ENCODE results near the gene ATP5F1E. TPM values are rescaled to one million over a fixed set of nuclear protein-coding genes. Genes with fewer than 3 reads are reported as not detected.
"Not testable (repeated sequence)": the region's sequence is repeated elsewhere in the genome, so short reads cannot be mapped to it uniquely, and the experiment has no call there.

The ATP5F1E gene
- total RNA-seq, 4 donors from 2014 or later: 15.1 to 35.2 (median 27.7) TPM

DNA sequence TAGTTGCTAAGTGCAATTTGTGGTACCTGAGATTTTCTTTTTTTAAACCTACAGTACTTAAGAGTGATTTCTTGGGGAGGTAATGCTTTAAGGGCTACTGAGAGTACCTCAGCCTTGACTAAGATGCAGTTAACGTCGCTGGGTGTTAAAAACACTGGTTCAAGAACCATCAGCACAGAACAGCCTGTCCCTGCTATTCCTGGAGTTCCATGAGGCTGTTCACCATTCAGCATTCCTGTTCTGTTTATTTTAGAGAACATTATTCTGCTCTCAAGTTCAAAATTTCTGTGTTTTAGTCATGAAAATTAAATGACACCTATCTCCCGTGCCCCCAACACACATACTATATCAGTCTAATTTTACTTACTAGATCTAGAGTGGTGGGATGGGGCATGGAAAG, 12.2 kb upstream of the ATP5F1E start:
- Histone ChIP-seq H3K9me3 (no peaks in the 10 kb centered on the region), H3K27me3 (no peaks in the 10 kb centered on the region), H3K4me3 (no peak overlapping the region), H3K36me3 (peaks cover 0 to 3% (median 0%) of the 10 kb centered on the region in 3 donors), H3K4me1 (peaks cover 2 to 43% (median 16%) of the 10 kb centered on the region in 4 donors), H3K27ac (peak overlapping the region in 1 of 4 donors; percentile 34)
- TF ChIP-seq POLR2A (IDR thresholded peaks at IDR 0.05) (no peak), EP300 (IDR thresholded peaks at IDR 0.05) (no peak), CTCF (IDR thresholded peaks at IDR 0.05) (no peak)
- DNase-seq (ENCODE audit: low spot score in 2 of 2): no peak
- 94% methylated on average over 3 of the region's 3 CpGs for WGBS, 2 donors

GRCh38 chr20:59043698-59044097, 11.6 kb upstream of the ATP5F1E start:
- peaks cover 2 to 49% (median 16%) of the 10 kb centered on the region in 4 donors for H3K4me1 ChIP-seq
- no peaks in the 10 kb centered on the region for H3K27me3 ChIP-seq
- no peak for DNase-seq (ENCODE audit: low spot score in 2 of 2)
- no peak overlapping the region for H3K4me3 ChIP-seq
- WGBS, 2 donors: 64 to 66% methylated on average over 3 of the region's 3 CpGs
- peak overlapping the region in 3 of 4 donors; percentile 85 to 93 (median 89) for H3K27ac ChIP-seq
- TF ChIP-seq CTCF (IDR thresholded peaks at IDR 0.05) (no peak), EP300 (IDR thresholded peaks at IDR 0.05) (no peak), POLR2A (IDR thresholded peaks at IDR 0.05) (no peak)
- peaks cover 0 to 3% (median 0%) of the 10 kb centered on the region in 3 donors for H3K36me3 ChIP-seq
- H3K9me3 ChIP-seq: no peaks in the 10 kb centered on the region

DNA sequence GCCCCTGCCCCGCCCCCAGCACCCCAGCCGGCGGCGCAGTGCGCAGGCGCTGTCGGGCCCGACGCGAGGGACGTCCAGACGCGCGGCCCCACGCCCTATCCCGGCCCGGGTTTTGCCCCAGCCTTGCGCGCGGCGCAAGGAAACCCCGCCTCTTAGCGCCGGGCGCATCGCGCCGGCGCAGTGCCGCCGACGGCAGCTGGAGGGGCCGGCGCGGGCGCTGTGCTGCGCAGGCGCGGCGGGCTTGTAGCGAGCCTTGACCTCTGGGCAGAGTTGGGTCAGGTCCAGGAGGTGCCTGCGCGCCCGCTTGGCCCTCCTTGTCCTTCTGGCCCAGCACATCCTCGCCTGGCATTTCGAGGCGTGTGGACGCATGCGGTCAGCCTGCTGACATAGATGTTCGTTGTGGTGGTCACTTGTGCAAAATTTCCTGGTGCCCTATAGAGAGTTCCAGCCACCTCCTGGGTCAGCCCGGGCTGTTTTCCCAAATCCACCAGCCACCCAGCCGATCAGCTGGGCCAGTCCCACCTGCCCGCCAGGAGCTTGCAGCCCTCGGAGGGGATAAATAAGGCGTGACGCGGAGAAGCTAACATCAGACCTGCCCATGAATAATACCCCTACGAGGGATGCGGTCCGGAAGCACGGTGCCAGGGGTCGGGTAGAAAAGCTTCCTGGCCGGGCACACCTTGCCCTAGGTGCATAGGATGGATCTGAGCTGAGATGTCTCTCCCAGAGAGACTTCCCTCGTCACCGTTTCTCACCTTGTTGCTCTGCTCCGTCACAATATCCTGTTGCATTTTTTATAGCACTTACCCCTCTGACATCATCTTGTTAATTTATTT, 10.9 kb upstream of the ATP5F1E start:
- peaks cover 0 to 7% (median 0%) of the 10 kb centered on the region in 3 donors for H3K36me3 ChIP-seq
- H3K4me1 ChIP-seq: peaks cover 2 to 49% (median 16%) of the 10 kb centered on the region in 4 donors
- peak; percentile 76 to 77 for DNase-seq (ENCODE audit: low spot score in 2 of 2)
- no peaks in the 10 kb centered on the region for H3K27me3 ChIP-seq
- peak overlapping the region; percentile 68 to 100 (median 93) for H3K4me3 ChIP-seq
- peak overlapping the region; percentile 58 to 93 (median 87) for H3K27ac ChIP-seq
- no peaks in the 10 kb centered on the region for H3K9me3 ChIP-seq
- TF ChIP-seq CTCF (IDR thresholded peaks at IDR 0.05): peak in 3 of 5 experiments; percentile 25 to 52 (median 32)
- TF ChIP-seq EP300 (IDR thresholded peaks at IDR 0.05): peak in 1 of 2 donors; percentile 14
- peak in 1 of 2 donors; percentile 50 for TF ChIP-seq POLR2A (IDR thresholded peaks at IDR 0.05)
- WGBS, 2 donors: 24 to 53% methylated on average over 20 to 44 of the region's 66 CpGs

DNA sequence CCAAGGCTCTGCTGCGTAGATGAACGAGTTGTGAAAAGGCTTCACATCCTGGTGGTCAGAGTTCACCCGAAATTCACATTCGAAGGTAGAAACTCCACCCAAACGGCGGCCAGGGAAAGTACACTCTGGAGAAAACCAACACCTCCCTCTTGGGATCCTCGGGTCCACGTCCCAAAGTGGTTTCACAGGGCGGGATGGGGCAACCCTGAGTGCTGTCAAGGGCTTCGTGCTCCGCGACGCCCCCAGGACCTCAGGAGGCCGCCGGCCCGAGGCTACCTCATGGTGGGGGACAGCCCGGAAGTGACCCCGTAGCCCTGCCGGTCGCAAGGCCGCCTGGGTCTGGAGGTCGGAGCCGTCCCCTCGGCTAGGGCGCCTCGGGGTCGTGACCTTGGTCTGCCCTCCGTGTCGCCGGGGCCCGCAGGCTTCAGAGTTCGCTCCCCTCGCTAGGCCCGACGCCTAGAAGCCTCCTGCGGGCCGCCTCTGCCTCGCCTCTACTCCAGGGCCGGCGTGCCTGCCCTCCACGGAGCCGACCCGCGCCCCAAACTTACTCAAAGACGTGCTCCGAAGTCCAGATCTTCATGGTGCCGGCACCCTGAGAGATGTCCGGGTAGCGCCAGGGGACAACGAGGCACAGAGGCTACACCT, 10.1 kb upstream of the ATP5F1E start, which contains the start of gene PRELID3B:
Gene PRELID3B, minus strand, starts transcription at position 636 of the 645 bp plus-strand sequence. Its CDS starts 56 bp downstream, at position 580.
- Histone ChIP-seq H3K4me1 (peaks cover 2 to 47% (median 16%) of the 10 kb centered on the region in 4 donors), H3K4me3 (peak within 1 kb of the TSS; percentile 68 to 100 (median 93)), H3K27me3 (no peaks in the 10 kb centered on the region), H3K36me3 (peaks cover 0 to 15% (median 0%) of the 10 kb centered on the region in 3 donors), H3K9me3 (no peaks in the 10 kb centered on the region), H3K27ac (peak within 1 kb of the TSS; percentile 58 to 93 (median 87))
- WGBS, 2 donors: 1 to 10% methylated on average over 18 to 32 of the region's 50 CpGs
- TF ChIP-seq POLR2A (IDR thresholded peaks at IDR 0.05): no peak
- TF ChIP-seq EP300 (IDR thresholded peaks at IDR 0.05): peak in 1 of 2 donors; percentile 51
- peak in 1 of 2 donors; percentile 7 for DNase-seq (ENCODE audit: low spot score in 2 of 2)

DNA sequence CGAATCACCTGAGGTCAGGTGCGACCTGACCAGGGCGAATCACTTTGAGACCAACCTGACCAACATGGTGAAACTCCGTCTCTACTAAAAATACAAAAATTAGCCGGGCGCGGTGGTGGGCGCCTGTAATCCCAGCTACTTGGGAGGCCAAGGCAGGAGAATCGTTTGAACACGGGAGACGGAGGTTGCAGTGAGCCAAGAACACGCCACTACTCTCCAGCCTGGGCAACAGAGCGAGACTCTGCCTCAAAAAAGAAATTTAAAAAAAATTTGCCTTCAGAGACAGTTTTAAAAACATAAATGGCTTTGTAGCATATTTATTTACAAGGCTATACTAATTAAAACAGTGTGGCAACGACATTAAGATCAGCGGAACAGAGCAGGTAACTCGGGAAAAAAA, 9.4 kb upstream of the ATP5F1E start:
- H3K4me3 ChIP-seq: peak overlapping the region in 3 of 4 donors; percentile 90 to 100 (median 96)
- peaks cover 2 to 47% (median 16%) of the 10 kb centered on the region in 4 donors for H3K4me1 ChIP-seq
- not testable (repeated sequence) for H3K9me3 ChIP-seq; H3K27me3 ChIP-seq; DNase-seq (ENCODE audit: low spot score in 2 of 2)
- peak overlapping the region in 2 of 4 donors; percentile 85 to 93 for H3K27ac ChIP-seq
- H3K36me3 ChIP-seq: peaks cover 0 to 23% (median 0%) of the 10 kb centered on the region in 3 donors
- 87 to 91% methylated on average over 16 of the region's 16 CpGs for whole genome bisulfite sequencing, 2 donors
